DOHH2 (cell line): ENCODE results near the gene TMCO4.

ENCODE experiments used
- H3F3A ChIP-seq: fragments of 200-600 bp; sonication (generic), shearing (Covaris generic); 2 replicates; pipeline ENCODE4 v1.6.0; 2016; ENCODE audit warnings: antibody characterized with exemption, mild to moderate bottlenecking; ENCODE audit not compliant: control insufficient read depth, insufficient read depth
- H3K27ac ChIP-seq: fragments of 200-600 bp; sonication (generic); 2 replicates; pipeline ENCODE4 v1.5.1; 2014; ENCODE audit warnings: low read depth, mild to moderate bottlenecking, low read length, moderate library complexity
- H3K27me3 ChIP-seq: fragments of 200-600 bp; sonication (generic); 2 replicates; pipeline ENCODE4 v1.6.1; 2014; ENCODE audit warnings: mild to moderate bottlenecking, low read length, mixed read lengths; ENCODE audit not compliant: control insufficient read depth
- H3K36me3 ChIP-seq: fragments of 200-600 bp; sonication (generic); 2 replicates; pipeline ENCODE4 v1.6.1; 2014; ENCODE audit warnings: mild to moderate bottlenecking, low read length, moderate library complexity, mixed read lengths; ENCODE audit not compliant: control insufficient read depth
- H3K4me1 ChIP-seq: fragments of 200-600 bp; sonication (generic); 2 replicates; pipeline ENCODE4 v1.6.1; 2014; ENCODE audit warnings: mild to moderate bottlenecking, low read length, mixed read lengths; ENCODE audit not compliant: control insufficient read depth
- H3K4me2 ChIP-seq: fragments of 200-600 bp; sonication (generic); 2 replicates; pipeline ENCODE4 v1.6.0; 2014; ENCODE audit warnings: mild to moderate bottlenecking, low read length, moderate library complexity
- H3K4me3 ChIP-seq: fragments of 200-600 bp; sonication (generic); 2 replicates; pipeline ENCODE4 v1.5.1; 2014; ENCODE audit warnings: mild to moderate bottlenecking, low read length, mixed read lengths
- H3K79me2 ChIP-seq: fragments of 200-600 bp; sonication (generic); 2 replicates; pipeline ENCODE4 v1.6.1; 2014; ENCODE audit warnings: mild to moderate bottlenecking, low read length, mixed read lengths; ENCODE audit not compliant: control insufficient read depth
- H3K9me2 ChIP-seq: fragments of 200-600 bp; sonication (generic); replicated peaks from 2 replicates; pipeline ENCODE4 v1.6.1; 2014; ENCODE audit warnings: mild to moderate bottlenecking, low read length, mixed read lengths; ENCODE audit not compliant: control insufficient read depth
- H3K9me3 ChIP-seq: fragments of 200-600 bp; sonication (generic); 2 replicates; pipeline ENCODE4 v1.6.1; 2014; ENCODE audit warnings: antibody characterized with exemption, low read length, mixed read lengths; ENCODE audit not compliant: control insufficient read depth, insufficient read depth
- H4K20me1 ChIP-seq: fragments of 200-600 bp; sonication (generic); 2 replicates; pipeline ENCODE4 v1.6.0; 2014; ENCODE audit warnings: low read depth, mild to moderate bottlenecking, antibody characterized with exemption, low read length, moderate library complexity; ENCODE audit not compliant: control insufficient read depth, insufficient read depth
- CTCF ChIP-seq: fragments of 200-600 bp; sonication (generic); IDR thresholded peaks from one replicate; pipeline ENCODE4 v1.5.1; 2014; ENCODE audit warnings: antibody characterized with exemption, mild to moderate bottlenecking, low read depth, low read length; ENCODE audit not compliant: poor library complexity, severe bottlenecking
- EZH2phosphoT487 ChIP-seq: fragments of 200-600 bp; sonication (generic); IDR thresholded peaks from 2 replicates; pipeline ENCODE4 v1.6.1; 2017; ENCODE audit warnings: borderline replicate concordance, mild to moderate bottlenecking, antibody characterized with exemption, low read length, moderate library complexity, mixed read lengths

Gene TMCO4

GRCh38 chr1:19648239-19648638, 151.5 kb downstream of the TMCO4 start:
- Histone ChIP-seq H4K20me1 (no peaks in the 10 kb centered on the region), H3K79me2 (no peaks in the 10 kb centered on the region), H3K36me3 (no peaks in the 10 kb centered on the region), H3K9me3 (no peaks in the 10 kb centered on the region), H3K27me3 (peaks cover 37% of the 10 kb centered on the region), H3K9me2 (no peaks in the 10 kb centered on the region), H3K4me2 (no peak overlapping the region), H3K4me3 (no peak overlapping the region), H3K4me1 (peaks cover 3% of the 10 kb centered on the region; the same call in 1 of the 2 replicates), H3F3A (no peaks in the 10 kb centered on the region), H3K27ac (no peak overlapping the region)
- TF ChIP-seq CTCF, result no peak
- TF ChIP-seq EZH2phosphoT487, result no peak

DNA sequence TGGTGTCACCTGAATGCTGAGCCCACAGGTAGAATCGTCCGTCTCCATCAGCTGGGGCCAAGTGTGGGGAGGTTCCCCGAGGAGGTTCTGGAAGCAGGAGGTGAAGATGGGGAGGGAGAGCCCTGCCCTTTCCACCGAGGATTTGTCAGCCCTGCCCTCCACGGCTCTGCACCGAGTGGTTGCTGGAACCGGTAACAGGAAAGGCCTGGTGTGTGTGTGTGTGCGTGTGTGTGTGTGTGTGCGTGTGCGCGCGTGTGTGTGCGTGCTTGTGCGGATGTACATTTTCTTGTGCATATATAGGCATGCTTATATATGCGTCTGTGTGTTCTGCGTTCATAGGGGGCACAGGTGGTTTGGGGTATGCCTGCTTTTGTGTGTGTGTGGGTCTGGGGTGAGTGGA, 152.1 kb downstream of the TMCO4 start:
- no peak overlapping the region for H3K4me2 ChIP-seq
- no peaks in the 10 kb centered on the region for H3K79me2 ChIP-seq
- peaks cover 3% of the 10 kb centered on the region; the same call in 1 of the 2 replicates for H3K4me1 ChIP-seq
- no peaks in the 10 kb centered on the region for H3F3A ChIP-seq
- H3K4me3 ChIP-seq, result no peak overlapping the region
- no peak overlapping the region for H3K27ac ChIP-seq
- TF ChIP-seq CTCF (no peak), EZH2phosphoT487 (no peak)
- H3K9me3 ChIP-seq, result no peaks in the 10 kb centered on the region
- H3K9me2 ChIP-seq, result no peaks in the 10 kb centered on the region
- no peaks in the 10 kb centered on the region for H3K36me3 ChIP-seq
- H4K20me1 ChIP-seq, result no peaks in the 10 kb centered on the region
- peaks cover 43% of the 10 kb centered on the region for H3K27me3 ChIP-seq

DNA sequence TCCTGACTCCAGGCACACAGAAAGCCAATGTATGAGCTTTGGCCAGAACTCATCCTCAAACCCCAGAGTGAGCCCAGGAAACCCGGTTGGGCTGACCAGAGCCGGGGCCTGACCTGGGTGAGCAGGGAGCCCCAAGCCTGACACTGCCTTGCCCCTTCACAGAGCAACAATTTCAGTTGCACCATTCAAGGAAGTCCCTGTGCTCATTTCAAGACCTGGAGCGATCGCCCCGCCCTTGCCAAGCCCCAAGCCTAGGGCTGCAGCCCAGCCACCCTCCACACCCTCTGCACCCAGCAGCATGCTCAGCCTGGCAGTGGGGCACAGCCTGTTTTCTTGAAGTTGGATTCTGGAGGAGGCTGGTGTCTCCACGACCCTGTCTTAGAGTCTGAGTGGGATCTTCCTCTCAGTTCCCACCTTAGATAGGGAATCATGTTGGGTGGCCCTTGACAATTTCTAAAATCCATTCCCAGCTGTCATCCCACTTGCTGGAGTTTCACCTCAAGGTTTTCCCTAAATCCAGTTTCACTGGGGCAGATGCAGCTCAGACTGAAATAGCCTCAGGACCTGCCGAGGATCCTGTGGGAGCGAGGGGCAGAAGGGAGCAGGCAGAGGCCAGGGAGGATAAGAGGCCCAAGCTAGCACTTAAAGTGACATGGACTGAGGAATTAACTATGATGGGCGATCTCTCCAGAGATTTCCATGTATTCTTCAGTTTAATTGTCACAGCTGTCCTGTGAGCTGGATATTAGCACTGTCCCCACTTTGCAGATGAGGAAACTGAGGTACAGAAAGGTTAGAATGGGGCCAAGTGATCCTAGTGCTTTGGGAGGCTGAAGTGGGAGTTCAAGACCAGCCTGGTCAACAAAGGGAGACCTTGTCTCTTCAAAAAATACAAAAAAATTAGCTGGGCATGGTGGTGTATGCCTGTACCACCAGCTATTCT, 153.1 kb downstream of the TMCO4 start:
- Histone ChIP-seq H3K9me2 (no peaks in the 10 kb centered on the region), H3K27ac (no peak overlapping the region), H3F3A (no peaks in the 10 kb centered on the region), H3K4me2 (no peak overlapping the region), H3K27me3 (peaks cover 47% of the 10 kb centered on the region), H3K4me3 (no peak overlapping the region), H3K79me2 (no peaks in the 10 kb centered on the region), H3K4me1 (peaks cover 3% of the 10 kb centered on the region; the same call in 1 of the 2 replicates), H3K9me3 (no peaks in the 10 kb centered on the region), H3K36me3 (no peaks in the 10 kb centered on the region), H4K20me1 (no peaks in the 10 kb centered on the region)
- no peak for TF ChIP-seq CTCF
- no peak for TF ChIP-seq EZH2phosphoT487
